T-helper 1 cell treated with Interleukin-12 subunit alpha and Interleukin-12 subunit beta and Interleukin-4 antibody, amounts not matched to agents 30 μg/mL and 1 μg/mL, for 36 hours (primary cell): ENCODE results near the gene MICAL2.

Experiments used
- H3K27ac Mint-ChIP-seq: one replicate; pipeline ENCODE4 v1.8.0; 2021; ENCODE audit warnings: mild to moderate bottlenecking, mixed read lengths
- H3K27me3 Mint-ChIP-seq: one replicate; pipeline ENCODE4 v1.8.0; 2021; ENCODE audit warnings: low read depth, mixed read lengths
- H3K36me3 Mint-ChIP-seq: one replicate; pipeline ENCODE4 v1.8.0; 2021; ENCODE audit warnings: low read depth, mixed read lengths
- H3K4me1 Mint-ChIP-seq: one replicate; pipeline ENCODE4 v1.8.0; 2021; ENCODE audit warnings: low read depth, mixed read lengths
- H3K4me3 Mint-ChIP-seq: one replicate; pipeline ENCODE4 v1.8.0; 2021; ENCODE audit warnings: mild to moderate bottlenecking, moderate library complexity, mixed read lengths
- H3K9me3 Mint-ChIP-seq: one replicate; pipeline ENCODE4 v1.8.0; 2021; ENCODE audit warnings: mixed read lengths

Gene MICAL2

DNA sequence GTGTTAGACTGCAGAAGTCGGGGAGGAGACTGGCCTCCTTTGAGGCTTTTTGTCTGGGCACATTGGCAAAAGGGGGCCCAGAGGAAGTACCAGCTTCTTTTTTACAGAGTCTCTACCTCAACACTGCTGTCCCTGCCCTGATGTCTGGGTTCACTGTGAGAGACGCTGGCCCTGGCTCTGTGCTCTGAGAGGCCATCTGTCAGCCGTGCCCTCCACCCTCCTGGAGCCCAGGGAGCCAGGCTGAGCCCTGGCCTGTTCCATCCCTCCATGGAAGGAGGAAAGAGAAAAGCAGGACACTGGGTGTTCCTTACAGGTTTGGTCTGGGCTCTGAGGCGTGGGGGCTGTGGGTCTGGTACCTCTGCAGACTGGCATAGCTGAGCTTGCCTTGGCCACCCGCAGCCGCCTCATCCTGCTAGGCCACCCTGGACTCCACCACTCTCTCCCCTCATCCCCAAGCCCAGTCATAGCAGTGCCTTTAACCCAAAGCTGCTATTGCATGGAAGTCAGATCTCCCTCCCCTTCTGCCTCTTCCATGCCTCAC, 161.5 kb downstream of the MICAL2 start:
- no peaks in the 10 kb centered on the region for H3K9me3 Mint-ChIP-seq
- H3K4me1 Mint-ChIP-seq, result no peaks in the 10 kb centered on the region
- H3K27me3 Mint-ChIP-seq, result no peaks in the 10 kb centered on the region
- no peak overlapping the region for H3K27ac Mint-ChIP-seq
- no peaks in the 10 kb centered on the region for H3K36me3 Mint-ChIP-seq
- H3K4me3 Mint-ChIP-seq, result no peak overlapping the region

DNA sequence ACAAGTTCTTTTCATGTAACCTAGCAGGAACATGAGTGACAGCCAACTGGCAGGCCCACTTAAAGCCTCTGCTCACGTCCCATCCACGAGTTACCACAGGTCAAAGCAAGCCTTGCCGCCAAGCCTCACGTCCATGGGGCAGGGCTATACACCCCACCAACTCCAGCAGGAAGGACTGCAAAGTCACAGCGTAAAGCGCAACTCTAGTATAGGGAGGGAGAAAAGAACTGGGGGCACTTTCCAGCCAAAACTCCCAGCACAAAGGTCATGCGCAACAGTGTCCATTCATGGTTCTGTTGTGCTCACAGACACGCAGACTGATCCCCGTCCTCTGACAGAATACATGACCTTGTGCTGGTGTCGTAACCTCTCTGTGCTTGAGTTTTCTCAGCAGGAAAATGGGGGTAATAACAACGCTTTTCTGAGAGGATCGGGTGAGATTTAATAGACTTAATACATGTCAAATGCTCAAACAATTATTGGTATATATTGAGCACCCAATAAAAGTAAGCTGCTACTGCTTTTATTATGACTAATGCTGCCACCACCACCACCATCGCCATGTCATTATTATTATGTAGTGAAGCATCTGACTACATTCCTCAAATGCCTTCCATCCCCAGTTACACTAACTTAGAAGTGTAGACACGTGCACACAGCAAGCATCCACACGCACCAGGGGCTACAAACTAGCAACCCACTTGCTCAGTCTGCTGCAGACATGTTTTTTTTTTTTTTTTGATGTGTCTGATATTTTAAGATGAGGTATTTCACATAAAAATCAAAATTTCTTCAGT, 162.6 kb downstream of the MICAL2 start:
- H3K4me3 Mint-ChIP-seq, result no peak overlapping the region
- H3K27ac Mint-ChIP-seq, result no peak overlapping the region
- no peaks in the 10 kb centered on the region for H3K27me3 Mint-ChIP-seq
- no peaks in the 10 kb centered on the region for H3K4me1 Mint-ChIP-seq
- H3K36me3 Mint-ChIP-seq, result no peaks in the 10 kb centered on the region
- no peaks in the 10 kb centered on the region for H3K9me3 Mint-ChIP-seq

- H3K27ac Mint-ChIP-seq, result no peak overlapping the region
- no peak overlapping the region for H3K4me3 Mint-ChIP-seq
- no peaks in the 10 kb centered on the region for H3K36me3 Mint-ChIP-seq
- H3K9me3 Mint-ChIP-seq, result no peaks in the 10 kb centered on the region
- H3K4me1 Mint-ChIP-seq, result no peaks in the 10 kb centered on the region
- no peaks in the 10 kb centered on the region for H3K27me3 Mint-ChIP-seq
These were observed 163.2 kb downstream of the MICAL2 start for GRCh38 chr11:12273618-12273995.

DNA sequence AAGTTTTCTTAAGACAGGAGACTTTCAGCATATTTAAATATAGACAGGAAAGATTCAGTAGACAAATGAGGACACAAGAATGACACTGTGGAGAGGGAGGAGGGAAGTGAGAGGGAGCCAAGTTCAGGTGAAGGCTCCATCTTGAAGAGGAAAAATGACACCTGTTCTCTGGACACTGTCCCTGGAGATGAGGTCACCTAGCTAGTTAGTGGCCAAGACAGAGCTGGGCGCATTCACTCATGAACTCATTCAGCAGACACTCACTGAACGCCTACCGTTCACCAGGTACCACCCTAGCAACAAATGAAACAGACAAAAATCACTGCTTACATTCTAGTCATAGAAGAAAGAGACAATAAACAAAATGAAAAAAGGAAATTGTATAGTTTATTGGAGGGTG, 163.7 kb downstream of the MICAL2 start:
- H3K36me3 Mint-ChIP-seq, result no peaks in the 10 kb centered on the region
- no peak overlapping the region for H3K27ac Mint-ChIP-seq
- no peaks in the 10 kb centered on the region for H3K4me1 Mint-ChIP-seq
- no peaks in the 10 kb centered on the region for H3K9me3 Mint-ChIP-seq
- no peaks in the 10 kb centered on the region for H3K27me3 Mint-ChIP-seq
- no peak overlapping the region for H3K4me3 Mint-ChIP-seq

DNA sequence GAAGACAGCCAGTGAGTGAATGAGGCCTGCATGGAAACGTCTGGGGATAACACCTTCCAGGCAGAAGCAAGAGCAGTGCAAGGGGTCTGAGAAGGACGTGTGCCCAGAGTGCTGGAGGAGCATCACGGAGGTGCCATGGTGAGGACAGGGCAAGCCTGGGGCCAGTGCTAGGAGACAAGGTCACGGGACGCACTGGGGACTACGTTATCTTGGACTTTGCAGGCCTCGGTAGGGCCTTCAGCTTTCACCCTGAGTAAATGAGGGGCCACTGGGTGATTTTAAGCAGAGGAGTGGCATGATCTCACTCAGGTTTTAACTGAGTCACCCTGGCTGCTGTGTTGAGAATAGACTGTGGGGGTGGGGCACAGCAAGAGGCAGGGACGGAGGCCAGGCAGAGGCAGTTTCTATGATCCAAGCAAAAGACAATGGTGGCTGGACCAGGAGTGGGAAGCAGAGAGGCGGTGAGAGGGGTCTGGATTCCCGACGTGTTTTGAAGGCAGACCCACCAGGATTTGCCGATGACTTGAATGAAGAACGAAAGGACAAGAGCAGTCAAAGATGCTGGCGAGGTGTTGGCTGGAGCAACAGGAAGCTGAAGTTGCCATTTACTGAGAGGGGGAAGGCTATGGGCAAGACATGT, 164.3 kb downstream of the MICAL2 start:
- no peaks in the 10 kb centered on the region for H3K27me3 Mint-ChIP-seq
- no peaks in the 10 kb centered on the region for H3K4me1 Mint-ChIP-seq
- no peak overlapping the region for H3K27ac Mint-ChIP-seq
- no peaks in the 10 kb centered on the region for H3K36me3 Mint-ChIP-seq
- H3K4me3 Mint-ChIP-seq, result no peak overlapping the region
- no peaks in the 10 kb centered on the region for H3K9me3 Mint-ChIP-seq

- Mint-ChIP-seq H3K4me3 (no peak overlapping the region), H3K9me3 (no peaks in the 10 kb centered on the region), H3K4me1 (peaks cover 4% of the 10 kb centered on the region), H3K27ac (no peak overlapping the region), H3K36me3 (no peaks in the 10 kb centered on the region), H3K27me3 (no peaks in the 10 kb centered on the region)
These were observed 165.4 kb downstream of the MICAL2 start for GRCh38 chr11:12275818-12276217.

DNA sequence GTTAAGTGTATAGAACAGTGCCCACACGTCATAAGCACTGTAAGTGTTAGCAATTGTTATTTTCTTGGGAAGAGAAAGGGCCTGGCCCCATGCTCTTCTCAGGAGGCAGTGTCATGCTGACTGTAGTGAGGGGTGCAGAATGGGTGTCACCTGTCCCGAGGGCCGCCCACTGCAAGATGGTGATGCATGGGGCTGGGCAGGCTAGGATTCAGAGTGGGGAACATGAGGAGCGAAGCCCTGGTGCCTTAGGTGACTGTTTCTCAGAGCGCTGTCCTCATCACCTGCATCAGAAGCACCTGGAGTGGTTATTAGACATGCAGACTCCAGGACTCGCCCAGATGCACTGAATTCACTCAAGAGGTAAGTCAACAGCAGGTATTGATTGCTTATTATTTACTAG, 166.0 kb downstream of the MICAL2 start:
- H3K9me3 Mint-ChIP-seq, result no peaks in the 10 kb centered on the region
- no peaks in the 10 kb centered on the region for H3K36me3 Mint-ChIP-seq
- H3K4me3 Mint-ChIP-seq, result no peak overlapping the region
- H3K27me3 Mint-ChIP-seq, result no peaks in the 10 kb centered on the region
- H3K4me1 Mint-ChIP-seq, result peaks cover 4% of the 10 kb centered on the region
- no peak overlapping the region for H3K27ac Mint-ChIP-seq

- no peak overlapping the region for H3K27ac Mint-ChIP-seq
- H3K36me3 Mint-ChIP-seq, result no peaks in the 10 kb centered on the region
- H3K27me3 Mint-ChIP-seq, result no peaks in the 10 kb centered on the region
- H3K4me1 Mint-ChIP-seq, result peaks cover 4% of the 10 kb centered on the region
- no peak overlapping the region for H3K4me3 Mint-ChIP-seq
- H3K9me3 Mint-ChIP-seq, result no peaks in the 10 kb centered on the region
These were observed 166.6 kb downstream of the MICAL2 start for GRCh38 chr11:12276831-12277475.

GRCh38 chr11:12278766-12279671, 168.6 kb downstream of the MICAL2 start:
- Mint-ChIP-seq H3K9me3 (no peaks in the 10 kb centered on the region), H3K36me3 (no peaks in the 10 kb centered on the region), H3K27ac (no peak overlapping the region), H3K4me3 (no peak overlapping the region), H3K4me1 (peaks cover 4% of the 10 kb centered on the region), H3K27me3 (no peaks in the 10 kb centered on the region)

- no peak overlapping the region for H3K4me3 Mint-ChIP-seq
- no peaks in the 10 kb centered on the region for H3K36me3 Mint-ChIP-seq
- H3K27me3 Mint-ChIP-seq, result no peaks in the 10 kb centered on the region
- H3K4me1 Mint-ChIP-seq, result peaks cover 4% of the 10 kb centered on the region
- no peaks in the 10 kb centered on the region for H3K9me3 Mint-ChIP-seq
- no peak overlapping the region for H3K27ac Mint-ChIP-seq
These were observed 169.3 kb downstream of the MICAL2 start for GRCh38 chr11:12279672-12280108.

DNA sequence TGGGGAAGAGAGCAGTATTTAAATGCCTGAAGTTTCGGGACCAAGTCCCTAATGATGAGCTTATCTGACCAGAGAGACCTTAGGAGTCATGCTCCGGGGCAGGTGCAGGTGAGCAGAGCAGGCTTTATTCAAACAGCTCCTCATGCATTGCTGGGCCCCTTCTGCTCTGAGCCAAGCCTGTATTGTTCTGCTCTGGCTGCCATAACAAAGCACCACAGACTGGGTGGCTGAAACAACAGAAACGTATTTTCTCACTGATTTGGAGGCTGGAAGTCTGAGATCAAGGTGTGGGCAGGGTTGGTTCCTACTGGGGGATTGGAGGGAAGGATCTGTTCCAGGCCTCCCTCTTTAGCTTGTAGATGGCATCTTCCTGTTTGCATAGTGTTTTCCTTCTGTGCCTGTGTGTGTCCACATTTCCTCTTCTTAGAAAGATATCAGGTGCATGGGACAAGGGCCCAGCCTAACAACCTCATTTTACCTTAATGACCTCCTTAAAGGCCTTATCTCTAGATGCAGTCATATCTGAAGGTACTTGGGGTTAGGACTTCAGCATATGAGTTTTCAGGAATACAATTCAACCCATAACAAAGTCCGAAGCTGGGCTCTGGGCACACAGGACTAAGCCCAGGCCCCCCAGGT, 169.9 kb downstream of the MICAL2 start:
- no peaks in the 10 kb centered on the region for H3K27me3 Mint-ChIP-seq
- no peak overlapping the region for H3K27ac Mint-ChIP-seq
- H3K4me1 Mint-ChIP-seq, result peaks cover 4% of the 10 kb centered on the region
- no peaks in the 10 kb centered on the region for H3K9me3 Mint-ChIP-seq
- no peak overlapping the region for H3K4me3 Mint-ChIP-seq
- no peaks in the 10 kb centered on the region for H3K36me3 Mint-ChIP-seq

DNA sequence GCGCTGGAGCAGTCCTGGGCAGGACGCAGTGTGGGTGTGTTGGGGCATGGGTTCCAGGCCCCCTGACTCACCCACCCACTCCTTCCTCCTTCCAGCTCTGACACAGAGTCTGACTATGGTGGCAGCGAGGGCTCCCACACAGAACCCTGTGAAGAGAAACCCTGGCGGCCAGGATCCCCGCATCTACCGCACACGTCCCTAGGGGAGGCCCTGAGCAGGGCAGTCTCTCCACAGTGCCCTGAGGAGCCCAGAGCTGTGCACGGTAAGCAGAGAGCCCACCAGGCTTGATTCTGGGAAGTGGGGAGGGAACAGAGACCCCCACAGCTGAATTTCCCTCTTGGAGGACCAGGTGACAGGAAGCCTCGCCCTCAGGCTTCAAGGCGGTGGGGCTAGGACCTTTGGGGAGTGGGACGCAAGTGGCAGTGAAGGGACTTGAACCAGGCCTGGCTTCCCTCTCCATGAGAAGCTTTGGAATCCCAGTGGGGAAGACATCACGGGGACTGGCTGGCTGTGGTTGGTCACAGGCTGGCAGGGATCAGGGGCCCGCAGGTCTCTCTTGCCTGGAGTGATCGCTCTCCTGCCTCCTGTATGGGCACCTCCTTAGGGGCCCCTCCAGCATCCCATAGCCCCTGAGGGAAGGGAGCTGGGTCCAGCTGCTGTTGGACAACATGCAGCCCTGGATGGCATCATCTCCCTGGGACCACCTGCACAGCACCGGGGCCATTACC, 170.6 kb downstream of the MICAL2 start:
- Mint-ChIP-seq H3K4me3 (no peak overlapping the region), H3K36me3 (no peaks in the 10 kb centered on the region), H3K4me1 (peaks cover 4% of the 10 kb centered on the region), H3K27ac (no peak overlapping the region), H3K9me3 (no peaks in the 10 kb centered on the region), H3K27me3 (no peaks in the 10 kb centered on the region)
